Ovary (tissue), 9 donors: ENCODE measurements around the gene ROBO1. TPM values are rescaled to one million over a fixed set of nuclear protein-coding genes. Genes with fewer than 3 reads are reported as not detected.

Experiments used
- DNase-seq, 5 donors: peaks; one replicate each; pipeline ENCODE4 v3.0.0-alpha.2; 2019 to 2020
- H3K27ac ChIP-seq, 2 donors: fragments of 200-600 bp; one replicate each; pipeline versions ENCODE4 v1.5.1 to v1.8.0; 2019 to 2022
- H3K27me3 ChIP-seq: fragments of 200-600 bp; one replicate; pipeline ENCODE4 v1.8.0; 2022
- H3K36me3 ChIP-seq: fragments of 200-600 bp; sonication (generic); one replicate; pipeline ENCODE4 v1.5.1; 2019
- H3K4me1 ChIP-seq: one replicate; pipeline ENCODE4 v1.8.1; 2013; ENCODE audit warnings: mild to moderate bottlenecking, moderate library complexity; ENCODE audit not compliant: insufficient read depth
- H3K4me3 ChIP-seq: fragments of 200-600 bp; sonication (generic); one replicate; pipeline ENCODE4 v1.5.1; 2017
- H3K9me3 ChIP-seq, 2 donors: fragments of 200-600 bp in 1 of 2; sonication (generic) in 1 of 2; one replicate each; pipeline versions ENCODE4 v1.5.1 to v1.8.1; 2013 to 2019; ENCODE audit warnings: mild to moderate bottlenecking in 1 of 2, moderate library complexity in 1 of 2
- CTCF ChIP-seq, 3 donors: fragments of 450-650 bp in 2 of 3; fragments of 200-600 bp in 1 of 3; IDR thresholded peaks; one replicate each; pipeline versions ENCODE4 v1.5.1 to v1.8.0; 2016 to 2022; ENCODE audit warnings: antibody characterized with exemption in 3 of 3, mild to moderate bottlenecking in 1 of 3
- EP300 ChIP-seq: sonication (generic); formaldehyde crosslinking; IDR thresholded peaks from one replicate; pipeline ENCODE4 v1.6.1; 2017; ENCODE audit warnings: antibody characterized with exemption
- POLR2A ChIP-seq: fragments of 450-650 bp; IDR thresholded peaks from one replicate; pipeline ENCODE4 v1.6.1; 2017; ENCODE audit warnings: antibody characterized with exemption, mild to moderate bottlenecking, moderate library complexity
- WGBS, 3 donors: extraction: QIAGEN DNeasy Blood & Tissue Kit in 1 of 3; methylation state at CpG; one replicate each; pipeline versions ENCODE4 v1.1.5 to v1.1.7; 2013 to 2017; 5-methylcytosine and 5-hydroxymethylcytosine counted together
- intact Hi-C, 4 donors: fragments of 100-400 bp; cut with DNase I; formaldehyde crosslinking; loops; one replicate each; pipeline versions ENCODE4 v1.11.0 to v1.15.1; 2022 to 2023
- polyA plus RNA-seq, 2 donors: library from polyadenylated mRNA; stranded (reverse); fragments of 200-250 nt in 1 of 2; fragments of 350-450 nt in 1 of 2; fragmentation: Illumina TruSeq in 1 of 2; extraction: RNeasy Lipid Tissue Mini Kit (QIAGEN cat#74804) in 1 of 2; gene quantifications; one replicate each; pipeline ENCODE4 v1.2.3, GENCODE V29; 2013 to 2014
- total RNA-seq, 7 donors: library from RNA; depleted of rRNA in 2 of 7; stranded (reverse); fragments of >200 nt in 2 of 7; fragmentation: NEBNext Ultra II Directional in 3 of 7; extraction: Animal tissue kit (Norgen Biotek cat#: 25700) in 3 of 7; gene quantifications; one replicate each; pipeline versions ENCODE4 v1.1.0 to v1.2.4, GENCODE V29; 2016 to 2023
- donor health status: DM: no; HTN: no; CAD: no; lungs with moderate emphysema.
- donor health status: DM: no; HTN: no; CAD: no.
- donor health status: Bipolar disorder and iron deficiency.
- donor health status: DM: yes; HTN: yes; CAD: no.
- donor health status: DM: no; HTN: no; CAD: no.
- donor health status: DM: yes; HTN: yes; CAD: no.

ROBO1 gene
- total and polyA plus RNA-seq, 9 donors = 17.2 to 49.5 (median 29.0) TPM

- no peaks in the 10 kb centered on the region for H3K27me3 ChIP-seq
- H3K4me1 ChIP-seq = no peaks in the 10 kb centered on the region
- no peak for DNase-seq
- WGBS, 3 donors = 41 to 68% (median 65%) methylated on average over 2 of the region's 2 CpGs
- intact Hi-C loops = no loop called here
- TF ChIP-seq EP300 (no peak), POLR2A (no peak), CTCF (IDR thresholded peaks at IDR 0.05) (no peak)
- no peaks in the 10 kb centered on the region for H3K9me3 ChIP-seq
- H3K36me3 ChIP-seq = no peaks in the 10 kb centered on the region
- no peak overlapping the region for H3K27ac ChIP-seq
- no peak overlapping the region for H3K4me3 ChIP-seq
Measured at GRCh38 chr3:78580681-78581080, 1187.1 kb downstream of the ROBO1 start.

DNA sequence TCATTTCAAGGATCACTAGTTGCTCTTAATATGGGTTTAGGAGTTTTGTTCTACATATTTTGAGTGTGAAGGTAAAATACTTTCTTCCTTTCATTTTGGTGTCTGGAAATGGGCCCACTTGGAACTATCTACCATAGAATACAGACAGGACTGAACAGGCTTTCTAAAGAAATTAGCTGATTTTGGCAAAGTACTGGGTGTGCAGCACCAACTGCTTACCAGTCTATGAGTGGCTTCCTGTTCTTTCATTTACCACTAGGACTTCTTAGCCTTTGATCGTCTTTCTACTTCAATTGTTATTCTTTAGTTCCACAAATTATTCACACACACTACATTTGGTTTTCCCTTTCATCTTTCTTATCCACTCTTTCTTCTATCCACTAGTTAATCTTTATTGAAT lies 1196.3 kb downstream of the ROBO1 start:
- TF ChIP-seq CTCF (IDR thresholded peaks at IDR 0.05) = no peak
- no peak for TF ChIP-seq EP300
- TF ChIP-seq POLR2A = no peak
- no peaks in the 10 kb centered on the region for H3K4me1 ChIP-seq
- DNase-seq = no peak
- H3K27ac ChIP-seq = no peak overlapping the region
- intact Hi-C loops = no loop called here
- no peaks in the 10 kb centered on the region for H3K36me3 ChIP-seq
- H3K27me3 ChIP-seq = no peaks in the 10 kb centered on the region
- no peaks in the 10 kb centered on the region for H3K9me3 ChIP-seq
- WGBS, 3 donors = 80 to 93% (median 80%) methylated on average over 1 of the region's 1 CpG
- no peak overlapping the region for H3K4me3 ChIP-seq

- no peaks in the 10 kb centered on the region for H3K36me3 ChIP-seq
- intact Hi-C loops = no loop called here
- no peaks in the 10 kb centered on the region for H3K27me3 ChIP-seq
- H3K27ac ChIP-seq = no peak overlapping the region
- no peaks in the 10 kb centered on the region for H3K9me3 ChIP-seq
- no peaks in the 10 kb centered on the region for H3K4me1 ChIP-seq
- TF ChIP-seq EP300 = no peak
- no peak for TF ChIP-seq CTCF (IDR thresholded peaks at IDR 0.05)
- no peak for TF ChIP-seq POLR2A
- no peak for DNase-seq
- H3K4me3 ChIP-seq = no peak overlapping the region
- 94 to 96% (median 95%) methylated on average over 10 of the region's 10 CpGs for WGBS, 3 donors
Measured at GRCh38 chr3:78570496-78570895, 1197.3 kb downstream of the ROBO1 start.

DNA sequence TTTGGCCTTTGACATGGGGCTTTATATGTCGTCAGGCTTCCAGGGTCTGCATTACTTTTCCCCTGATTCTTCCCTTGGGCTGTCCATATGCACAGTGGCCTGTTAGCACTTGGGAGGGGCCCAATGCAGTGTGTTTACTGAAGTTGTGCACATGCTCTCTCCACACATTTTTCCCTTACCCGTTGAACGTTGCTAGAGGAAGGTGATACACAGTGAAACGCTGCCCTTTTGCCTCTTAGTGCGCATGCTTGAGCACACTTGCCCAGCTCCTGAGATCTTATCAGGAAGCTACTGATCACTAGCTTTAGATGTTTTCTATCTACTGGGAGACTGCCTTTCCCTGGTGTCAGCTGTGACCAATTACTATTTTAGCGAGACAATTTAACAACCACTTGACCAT lies 1198.0 kb downstream of the ROBO1 start:
- H3K36me3 ChIP-seq = no peaks in the 10 kb centered on the region
- no peak for DNase-seq
- TF ChIP-seq POLR2A = no peak
- TF ChIP-seq EP300 = no peak
- TF ChIP-seq CTCF (IDR thresholded peaks at IDR 0.05) = no peak
- no peaks in the 10 kb centered on the region for H3K27me3 ChIP-seq
- H3K4me3 ChIP-seq = no peak overlapping the region
- H3K4me1 ChIP-seq = no peaks in the 10 kb centered on the region
- intact Hi-C loops = no loop called here
- H3K27ac ChIP-seq = no peak overlapping the region
- 48 to 54% (median 53%) methylated on average over 6 of the region's 6 CpGs for WGBS, 3 donors
- no peaks in the 10 kb centered on the region for H3K9me3 ChIP-seq

DNA sequence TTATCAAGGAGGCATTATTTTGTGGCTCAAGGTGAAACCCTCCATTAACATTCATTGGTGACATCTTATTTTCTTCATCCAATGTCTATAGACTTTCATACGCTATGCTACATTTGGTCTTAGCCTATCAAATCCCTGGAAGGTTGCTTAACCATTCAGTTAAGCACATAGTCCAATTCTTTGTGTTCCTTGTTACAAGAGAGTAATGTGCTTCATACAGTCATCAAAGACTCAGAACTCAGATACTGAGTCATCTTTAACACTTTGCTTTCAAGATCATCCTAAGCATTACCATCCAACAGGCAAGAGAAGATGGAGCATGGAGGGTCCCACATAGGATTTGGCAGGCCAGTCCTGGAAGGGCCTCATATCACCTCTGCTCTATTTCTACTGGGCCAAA lies 1202.1 kb downstream of the ROBO1 start:
- DNase-seq = no peak
- no peaks in the 10 kb centered on the region for H3K27me3 ChIP-seq
- TF ChIP-seq EP300 (no peak), POLR2A (no peak), CTCF (IDR thresholded peaks at IDR 0.05) (no peak)
- 92 to 98% (median 97%) methylated on average over 1 of the region's 1 CpG for WGBS, 3 donors
- no peaks in the 10 kb centered on the region for H3K36me3 ChIP-seq
- H3K27ac ChIP-seq = no peak overlapping the region
- H3K4me1 ChIP-seq = no peaks in the 10 kb centered on the region
- H3K9me3 ChIP-seq = no peaks in the 10 kb centered on the region
- intact Hi-C loops = no loop called here
- no peak overlapping the region for H3K4me3 ChIP-seq
